Lower lobe of right lung (tissue), 2 donors: Measurements from ENCODE around the gene RAB33A. TPM values are rescaled to one million over a fixed set of nuclear protein-coding genes. Genes with fewer than 3 reads are reported as not detected.
"Not testable (repeated sequence)": the region's sequence is repeated elsewhere in the genome, so short reads cannot be mapped to it uniquely, and the experiment has no call there.

ENCODE experiments used
- ATAC-seq, 2 donors: fragments of 200-7000 bp; cut with Tn5 transposase; one replicate each; pipeline ENCODE4 v1.9.1; 2020 to 2022; ENCODE audit warnings: mild to moderate bottlenecking in 2 of 2, moderate library complexity in 2 of 2
- DNase-seq: peaks from one replicate; pipeline ENCODE4 v3.0.0-alpha.2; 2020
- H3K27ac ChIP-seq: fragments of 200-600 bp; one replicate; pipeline ENCODE4 v1.8.0; 2022
- H3K27me3 ChIP-seq: fragments of 200-600 bp; one replicate; pipeline ENCODE4 v1.8.0; 2022; ENCODE audit warnings: low read depth
- H3K36me3 ChIP-seq: fragments of 200-600 bp; one replicate; pipeline ENCODE4 v1.8.0; 2022; ENCODE audit warnings: mild to moderate bottlenecking
- H3K4me1 ChIP-seq: fragments of 200-600 bp; one replicate; pipeline ENCODE4 v1.8.0; 2022
- H3K4me3 ChIP-seq: fragments of 200-600 bp; one replicate; pipeline ENCODE4 v1.8.0; 2022; ENCODE audit warnings: mild to moderate bottlenecking
- H3K9me3 ChIP-seq: fragments of 200-600 bp; one replicate; pipeline ENCODE4 v1.8.0; 2022
- CTCF ChIP-seq: fragments of 200-600 bp; IDR thresholded peaks from one replicate; pipeline ENCODE4 v1.8.0; 2022; ENCODE audit warnings: antibody characterized with exemption, mild to moderate bottlenecking
- intact Hi-C: fragments of 100-400 bp; cut with DNase I; formaldehyde crosslinking; loops from one replicate; pipeline ENCODE4 v1.11.0; 2022
- total RNA-seq: library from RNA; stranded (reverse); fragmentation: NEBNext Ultra II Directional; extraction: Animal tissue kit (Norgen Biotek cat#: 25700); gene quantifications from one replicate; pipeline ENCODE4 v1.2.1, GENCODE V29; 2021
- donor health status: DM: no; HTN: yes; CAD: no; lungs with severe emphysema.

Gene RAB33A
- total RNA-seq, 1 donor from 2014 or later = 0.59 TPM

GRCh38 chrX:130228871-130229270 lies 57.1 kb downstream of the RAB33A start:
- no peak overlapping the region for H3K27ac ChIP-seq
- H3K36me3 ChIP-seq = peaks cover 3% of the 10 kb centered on the region
- no peaks in the 10 kb centered on the region for H3K9me3 ChIP-seq
- DNase-seq = no peak
- H3K4me1 ChIP-seq = no peaks in the 10 kb centered on the region
- no peaks in the 10 kb centered on the region for H3K27me3 ChIP-seq
- intact Hi-C loops = no loop called here
- no peak overlapping the region for H3K4me3 ChIP-seq
- no peak for TF ChIP-seq CTCF
- no peak for ATAC-seq

- H3K4me3 ChIP-seq, H3K9me3 ChIP-seq, H3K4me1 ChIP-seq, H3K27me3 ChIP-seq, intact Hi-C loops, H3K27ac ChIP-seq, ATAC-seq, DNase-seq: not testable (repeated sequence)
- peaks cover 19% of the 10 kb centered on the region for H3K36me3 ChIP-seq
These were observed 59.4 kb downstream of the RAB33A start for GRCh38 chrX:130231184-130231583.

Other genes with a start within 250 kb of the RAB33A start
- 13.6 TPM for gene BCORL1, start 189.3 kb upstream of the RAB33A start, total RNA-seq
- gene ELF4, start 61.5 kb upstream of the RAB33A start, total RNA-seq = 24.1 TPM
- gene AIFM1, start 6.1 kb upstream of the RAB33A start, total RNA-seq = 23.1 TPM
- 5.6 TPM for gene ZNF280C, start 96.9 kb downstream of the RAB33A start, total RNA-seq
- gene SLC25A14, start 168.0 kb downstream of the RAB33A start, total RNA-seq = 14.7 TPM
- not detected for gene GPR119, start 213.7 kb downstream of the RAB33A start, total RNA-seq
- gene RBMX2, start 230.0 kb downstream of the RAB33A start, total RNA-seq = 17.9 TPM